Gastroesophageal sphincter (tissue), 4 donors: ENCODE results near the gene RAB3C. TPM values are rescaled to one million over a fixed set of nuclear protein-coding genes. Genes with fewer than 3 reads are reported as not detected.

Experiments used
- ATAC-seq: fragments of 150-250 bp; one replicate; pipeline ENCODE4 v1.9.1; 2016; ENCODE audit warnings: mild to moderate bottlenecking, moderate library complexity
- H3K27ac ChIP-seq, 4 donors: fragments of 200-600 bp; sonication (generic) in 3 of 4; 1 replicate in 3 of 4; 2 replicates in 1 of 4; pipeline ENCODE4 v1.5.1; 2016 to 2019
- H3K27me3 ChIP-seq: fragments of 200-600 bp; sonication (generic); one replicate; pipeline ENCODE4 v1.5.1; 2019
- H3K36me3 ChIP-seq, 2 donors: fragments of 200-600 bp; sonication (generic); one replicate each; pipeline ENCODE4 v1.5.1; 2019; ENCODE audit warnings: control low read depth in 1 of 2
- H3K4me1 ChIP-seq, 3 donors: fragments of 200-600 bp; sonication (generic); 1 replicate in 2 of 3; 2 replicates in 1 of 3; pipeline ENCODE4 v1.5.1; 2016 to 2019; ENCODE audit warnings: control low read depth in 2 of 3
- H3K4me3 ChIP-seq, 2 donors: fragments of 200-600 bp; sonication (generic); one replicate each; pipeline ENCODE4 v1.5.1; 2019; ENCODE audit warnings: mild to moderate bottlenecking in 1 of 2, moderate library complexity in 1 of 2
- H3K9me3 ChIP-seq, 3 donors: fragments of 200-600 bp; sonication (generic); one replicate each; pipeline ENCODE4 v1.5.1; 2017 to 2019; ENCODE audit warnings: control low read depth in 2 of 3
- CTCF ChIP-seq, 4 experiments: fragments of 200-600 bp in 2 of 4; fragments of 450-650 bp in 2 of 4; sonication (generic) in 1 of 4; IDR thresholded peaks; one replicate each; pipeline ENCODE4 v1.5.1; 2017 to 2019; ENCODE audit warnings: antibody characterized with exemption in 4 of 4, mild to moderate bottlenecking in 2 of 4, moderate library complexity in 2 of 4
- EP300 ChIP-seq: sonication (generic); formaldehyde crosslinking; IDR thresholded peaks from one replicate; pipeline ENCODE4 v1.6.1; 2017; ENCODE audit warnings: antibody characterized with exemption, mild to moderate bottlenecking
- POLR2A ChIP-seq, 2 donors: fragments of 450-650 bp; IDR thresholded peaks; one replicate each; pipeline ENCODE4 v1.6.1; 2017; ENCODE audit warnings: antibody characterized with exemption in 2 of 2, mild to moderate bottlenecking in 2 of 2, moderate library complexity in 1 of 2
- POLR2AphosphoS5 ChIP-seq: sonication (generic); formaldehyde crosslinking; IDR thresholded peaks from one replicate; pipeline ENCODE4 v1.6.1; 2017; ENCODE audit warnings: antibody characterized with exemption
- WGBS, 2 donors: methylation state at CpG; one replicate each; pipeline ENCODE4 v1.1.5; 2018; ENCODE audit warnings: low coverage in 1 of 2; 5-methylcytosine and 5-hydroxymethylcytosine counted together
- total RNA-seq, 4 donors: library from RNA; depleted of rRNA; stranded (reverse); fragments of >200 nt; gene quantifications; one replicate each; pipeline ENCODE4 v1.1.0, GENCODE V29; 2016

RAB3C gene
- total RNA-seq, 4 donors from 2014 or later, result 0.16 to 3.5 (median 2.1) TPM

- Histone ChIP-seq H3K27ac (no peak overlapping the region), H3K27me3 (no peaks in the 10 kb centered on the region), H3K9me3 (peaks cover 0 to 5% (median 0%) of the 10 kb centered on the region in 3 donors), H3K4me3 (no peak overlapping the region), H3K36me3 (no peaks in the 10 kb centered on the region), H3K4me1 (no peaks in the 10 kb centered on the region)
- WGBS, 2 donors, result 88 to 90% methylated on average over 19 of the region's 21 CpGs
- TF ChIP-seq POLR2A (IDR thresholded peaks at IDR 0.05), result no peak
- TF ChIP-seq POLR2AphosphoS5, result no peak
- no peak for TF ChIP-seq CTCF (IDR thresholded peaks at IDR 0.05)
- no peak for TF ChIP-seq EP300
- ATAC-seq, result no peak
Observed at GRCh38 chr5:58786711-58787303, 203.9 kb downstream of the RAB3C start.

GRCh38 chr5:58787987-58788386, 205.1 kb downstream of the RAB3C start:
- TF ChIP-seq POLR2AphosphoS5 (no peak), CTCF (IDR thresholded peaks at IDR 0.05) (no peak), EP300 (no peak), POLR2A (IDR thresholded peaks at IDR 0.05) (no peak)
- Histone ChIP-seq H3K36me3 (no peaks in the 10 kb centered on the region), H3K27me3 (no peaks in the 10 kb centered on the region), H3K9me3 (peaks cover 0 to 5% (median 0%) of the 10 kb centered on the region in 3 donors), H3K4me1 (no peaks in the 10 kb centered on the region), H3K27ac (no peak overlapping the region), H3K4me3 (no peak overlapping the region)
- no peak for ATAC-seq
- 21 to 27% methylated on average over 3 of the region's 3 CpGs for WGBS, 2 donors

- H3K9me3 ChIP-seq, result no peaks in the 10 kb centered on the region
- ATAC-seq, result no peak
- H3K4me3 ChIP-seq, result no peak overlapping the region
- H3K27ac ChIP-seq, result no peak overlapping the region
- WGBS, 2 donors, result 53 to 58% methylated on average over 4 of the region's 4 CpGs
- H3K36me3 ChIP-seq, result no peaks in the 10 kb centered on the region
- no peaks in the 10 kb centered on the region for H3K27me3 ChIP-seq
- no peak for TF ChIP-seq CTCF (IDR thresholded peaks at IDR 0.05)
- TF ChIP-seq EP300, result no peak
- TF ChIP-seq POLR2AphosphoS5, result no peak
- no peak for TF ChIP-seq POLR2A (IDR thresholded peaks at IDR 0.05)
- H3K4me1 ChIP-seq, result no peaks in the 10 kb centered on the region
Observed at GRCh38 chr5:58793888-58794657, 211.2 kb downstream of the RAB3C start.

- H3K36me3 ChIP-seq, result no peaks in the 10 kb centered on the region
- H3K27ac ChIP-seq, result no peak overlapping the region
- H3K4me3 ChIP-seq, result no peak overlapping the region
- no peaks in the 10 kb centered on the region for H3K27me3 ChIP-seq
- no peaks in the 10 kb centered on the region for H3K4me1 ChIP-seq
- H3K9me3 ChIP-seq, result no peaks in the 10 kb centered on the region
- 58 to 70% methylated on average over 3 to 4 of the region's 4 CpGs for WGBS, 2 donors
- TF ChIP-seq POLR2A (IDR thresholded peaks at IDR 0.05) (no peak), CTCF (IDR thresholded peaks at IDR 0.05) (no peak), EP300 (no peak), POLR2AphosphoS5 (no peak)
- no peak for ATAC-seq
Observed at GRCh38 chr5:58794875-58795274, 212.0 kb downstream of the RAB3C start.

- TF ChIP-seq CTCF (IDR thresholded peaks at IDR 0.05) (no peak), EP300 (no peak), POLR2A (IDR thresholded peaks at IDR 0.05) (no peak), POLR2AphosphoS5 (no peak)
- Histone ChIP-seq H3K4me3 (no peak overlapping the region), H3K27me3 (no peaks in the 10 kb centered on the region), H3K27ac (no peak overlapping the region), H3K4me1 (no peaks in the 10 kb centered on the region), H3K9me3 (no peaks in the 10 kb centered on the region), H3K36me3 (no peaks in the 10 kb centered on the region)
- no peak for ATAC-seq
Observed at GRCh38 chr5:58795327-58795726, 212.5 kb downstream of the RAB3C start.
